ENCODE results near the gene AGAP9.
"Not testable (repeated sequence)": the region's sequence is repeated elsewhere in the genome, so short reads cannot be mapped to it uniquely, and the experiment has no call there.

- not testable (repeated sequence) for TF ChIP-seq CTCF (IDR thresholded peaks at IDR 0.05; ENCODE audit: poor library complexity, severe bottlenecking); TAF1 (IDR thresholded peaks at IDR 0.05; ENCODE audit: low read depth); EZH2 (IDR thresholded peaks at IDR 0.05; ENCODE audit: borderline replicate concordance, insufficient read depth, low read length, poor library complexity, severe bottlenecking); EP300 (conservative IDR thresholded peaks at IDR 0.05; ENCODE audit: poor library complexity, severe bottlenecking); REST (IDR thresholded peaks at IDR 0.05; ENCODE audit: borderline replicate concordance)
Observed at GRCh38 chr10:47547286-47547685, 23.8 kb upstream of the AGAP9 start.

All from neural cell (in vitro differentiated cells).